Aorta (tissue), 5 donors: ENCODE results near the gene SRPRA. TPM values are rescaled to one million over a fixed set of nuclear protein-coding genes. Genes with fewer than 3 reads are reported as not detected.

Source experiments
- ATAC-seq: fragments of 200-7000 bp; cut with Tn5 transposase; one replicate; pipeline ENCODE4 v1.9.1; 2022; ENCODE audit warnings: moderate library complexity; ENCODE audit not compliant: low FRiP score
- DNase-seq, 2 donors: peaks; one replicate each; pipeline ENCODE4 v3.0.0-alpha.2; 2020
- H3K27ac ChIP-seq, 2 donors: one replicate each; pipeline ENCODE4 v1.5.1; 2013; ENCODE audit warnings: low read length in 2 of 2, mild to moderate bottlenecking in 2 of 2, moderate library complexity in 2 of 2, control low read depth in 1 of 2, inconsistent platforms in 1 of 2, low read depth in 1 of 2
- H3K27me3 ChIP-seq, 2 donors: one replicate each; pipeline ENCODE4 v1.6.1; 2013; ENCODE audit warnings: control low read depth in 1 of 2, low read length in 1 of 2, mild to moderate bottlenecking in 1 of 2, moderate library complexity in 1 of 2; ENCODE audit not compliant: insufficient read depth in 2 of 2, control insufficient read depth in 1 of 2
- H3K36me3 ChIP-seq, 2 donors: one replicate each; pipeline ENCODE4 v1.6.1; 2013; ENCODE audit warnings: control low read depth in 1 of 2, low read length in 1 of 2, mild to moderate bottlenecking in 1 of 2; ENCODE audit not compliant: insufficient read depth in 2 of 2, control insufficient read depth in 1 of 2
- H3K4me1 ChIP-seq, 2 donors: one replicate each; pipeline ENCODE4 v1.6.1; 2013; ENCODE audit warnings: low read length in 2 of 2, control low read depth in 1 of 2, mild to moderate bottlenecking in 1 of 2, moderate library complexity in 1 of 2; ENCODE audit not compliant: insufficient read depth in 2 of 2, control insufficient read depth in 1 of 2
- H3K4me3 ChIP-seq, 2 donors: one replicate each; pipeline ENCODE4 v1.5.1; 2013; ENCODE audit warnings: low read length in 2 of 2, control low read depth in 1 of 2, mild to moderate bottlenecking in 1 of 2
- H3K9me3 ChIP-seq: one replicate; pipeline ENCODE4 v1.6.1; 2013; ENCODE audit warnings: mild to moderate bottlenecking, low read length; ENCODE audit not compliant: control insufficient read depth
- WGBS, 2 donors: extraction: QIAGEN DNeasy Blood & Tissue Kit; methylation state at CpG; one replicate each; pipeline ENCODE4 v1.1.7; 2013; 5-methylcytosine and 5-hydroxymethylcytosine counted together
- intact Hi-C, 2 donors: fragments of 100-400 bp; cut with DNase I; formaldehyde crosslinking; loops; one replicate each; pipeline versions ENCODE4 v1.14.2 to v1.15.0; 2022
- polyA plus RNA-seq, 2 donors: library from polyadenylated mRNA; stranded (reverse); fragments of 200-250 nt; gene quantifications; one replicate each; pipeline ENCODE4 v1.2.3, GENCODE V29; 2013
- total RNA-seq, 2 donors: library from RNA; stranded (reverse); fragmentation: NEBNext Ultra II Directional; extraction: Animal tissue kit (Norgen Biotek cat#: 25700); gene quantifications; one replicate each; pipeline ENCODE4 v1.2.1, GENCODE V29; 2021
- donor health status: healthy with polysubstance abuse.
- donor health status: Bipolar disorder and iron deficiency.
- donor health status: DM: no; HTN: no; CAD: no.
- donor health status: DM: no; HTN: no; CAD: no.
- donor health status: DM: yes; HTN: yes; CAD: no.

SRPRA gene
- total and polyA plus RNA-seq, 4 donors = 29.4 to 104 (median 88.8) TPM

GRCh38 chr11:126231725-126232459 lies 36.8 kb downstream of the SRPRA start:
- intact Hi-C loops = no loop called here
- Histone ChIP-seq H3K4me3 (no peak overlapping the region), H3K27me3 (no peaks in the 10 kb centered on the region), H3K4me1 (no peaks in the 10 kb centered on the region), H3K36me3 (peaks cover 0 to 3% of the 10 kb centered on the region in 2 donors), H3K9me3 (no peaks in the 10 kb centered on the region), H3K27ac (no peak overlapping the region)
- DNase-seq = no peak
- WGBS, 2 donors = 75 to 78% methylated on average over 6 of the region's 6 CpGs
- no peak for ATAC-seq

GRCh38 chr11:126229858-126230540 lies 38.7 kb downstream of the SRPRA start:
- Histone ChIP-seq H3K36me3 (peaks cover 0 to 3% of the 10 kb centered on the region in 2 donors), H3K27me3 (no peaks in the 10 kb centered on the region), H3K27ac (no peak overlapping the region), H3K4me3 (no peak overlapping the region), H3K4me1 (no peaks in the 10 kb centered on the region), H3K9me3 (no peaks in the 10 kb centered on the region)
- intact Hi-C loops = no loop called here
- DNase-seq (no peak), ATAC-seq (no peak)
- 49 to 50% methylated on average over 3 of the region's 3 CpGs for WGBS, 2 donors

- intact Hi-C loops = no loop called here
- no peak overlapping the region for H3K27ac ChIP-seq
- ATAC-seq (no peak), DNase-seq (no peak)
- WGBS, 2 donors = 96 to 97% methylated on average over 10 to 11 of the region's 15 CpGs
- no peaks in the 10 kb centered on the region for H3K27me3 ChIP-seq
- H3K36me3 ChIP-seq = peaks cover 0 to 3% of the 10 kb centered on the region in 2 donors
- no peak overlapping the region for H3K4me3 ChIP-seq
- H3K4me1 ChIP-seq = no peaks in the 10 kb centered on the region
- H3K9me3 ChIP-seq = no peaks in the 10 kb centered on the region
Measured at GRCh38 chr11:126226334-126227084, 42.2 kb downstream of the SRPRA start.

- Histone ChIP-seq H3K4me1 (no peaks in the 10 kb centered on the region), H3K36me3 (peaks cover 0 to 3% of the 10 kb centered on the region in 2 donors), H3K9me3 (no peaks in the 10 kb centered on the region), H3K4me3 (no peak overlapping the region), H3K27ac (no peak overlapping the region), H3K27me3 (no peaks in the 10 kb centered on the region)
- ATAC-seq = no peak
- DNase-seq = no peak
- 88 to 93% methylated on average over 2 of the region's 2 CpGs for WGBS, 2 donors
- intact Hi-C loops = no loop called here
Measured at GRCh38 chr11:126225295-126225665, 43.4 kb downstream of the SRPRA start.

- 76 to 82% methylated on average over 6 of the region's 6 CpGs for WGBS, 2 donors
- no peak for DNase-seq
- no peak for ATAC-seq
- Histone ChIP-seq H3K36me3 (peaks cover 0 to under 1% of the 10 kb centered on the region in 2 donors), H3K4me3 (no peak overlapping the region), H3K9me3 (no peaks in the 10 kb centered on the region), H3K27ac (no peak overlapping the region), H3K4me1 (no peaks in the 10 kb centered on the region), H3K27me3 (no peaks in the 10 kb centered on the region)
- intact Hi-C loops = no loop called here
Measured at GRCh38 chr11:126224647-126225294, 43.9 kb downstream of the SRPRA start.

- intact Hi-C loops = loop anchor here in 1 of 2 donors (10.0 kb wide), 1 partner anchor 625 kb away; the partner anchor contains the start of gene STT3A
- H3K36me3 ChIP-seq = no peaks in the 10 kb centered on the region
- H3K4me1 ChIP-seq = no peaks in the 10 kb centered on the region
- 75 to 83% methylated on average over 4 of the region's 4 CpGs for WGBS, 2 donors
- ATAC-seq (no peak), DNase-seq (no peak)
- no peak overlapping the region for H3K4me3 ChIP-seq
- H3K9me3 ChIP-seq = no peaks in the 10 kb centered on the region
- no peak overlapping the region for H3K27ac ChIP-seq
- H3K27me3 ChIP-seq = no peaks in the 10 kb centered on the region
Measured at GRCh38 chr11:126219547-126219946, 49.1 kb downstream of the SRPRA start.

GRCh38 chr11:126217491-126217890 lies 51.2 kb downstream of the SRPRA start:
- WGBS, 2 donors = 80 to 84% methylated on average over 1 of the region's 1 CpG
- intact Hi-C loops = loop anchor here in 1 of 2 donors (10.0 kb wide), 1 partner anchor 623 kb away; the partner anchor contains the start of gene STT3A

GRCh38 chr11:126216526-126217305 lies 52.0 kb downstream of the SRPRA start:
- Histone ChIP-seq H3K4me1 (peaks cover 0 to 6% of the 10 kb centered on the region in 2 donors), H3K4me3 (no peak overlapping the region), H3K27ac (no peak overlapping the region), H3K36me3 (no peaks in the 10 kb centered on the region), H3K27me3 (no peaks in the 10 kb centered on the region), H3K9me3 (no peaks in the 10 kb centered on the region)
- ATAC-seq (no peak), DNase-seq (no peak)
- 70 to 83% methylated on average over 6 of the region's 6 CpGs for WGBS, 2 donors
- intact Hi-C loops = loop anchor here in 1 of 2 donors (10.0 kb wide), 1 partner anchor 622 kb away; the partner anchor contains the start of gene STT3A

More at GRCh38 chr11:126217491-126217890, 51.2 kb downstream of the SRPRA start:
- H3K4me1 ChIP-seq = peaks cover 0 to 5% of the 10 kb centered on the region in 2 donors
- no peaks in the 10 kb centered on the region for H3K27me3 ChIP-seq
- no peak overlapping the region for H3K27ac ChIP-seq
- H3K4me3 ChIP-seq = no peak overlapping the region
- no peaks in the 10 kb centered on the region for H3K36me3 ChIP-seq
- DNase-seq (no peak), ATAC-seq (no peak)
- H3K9me3 ChIP-seq = no peaks in the 10 kb centered on the region
